ENCODE data around the gene MMAB.

DNA sequence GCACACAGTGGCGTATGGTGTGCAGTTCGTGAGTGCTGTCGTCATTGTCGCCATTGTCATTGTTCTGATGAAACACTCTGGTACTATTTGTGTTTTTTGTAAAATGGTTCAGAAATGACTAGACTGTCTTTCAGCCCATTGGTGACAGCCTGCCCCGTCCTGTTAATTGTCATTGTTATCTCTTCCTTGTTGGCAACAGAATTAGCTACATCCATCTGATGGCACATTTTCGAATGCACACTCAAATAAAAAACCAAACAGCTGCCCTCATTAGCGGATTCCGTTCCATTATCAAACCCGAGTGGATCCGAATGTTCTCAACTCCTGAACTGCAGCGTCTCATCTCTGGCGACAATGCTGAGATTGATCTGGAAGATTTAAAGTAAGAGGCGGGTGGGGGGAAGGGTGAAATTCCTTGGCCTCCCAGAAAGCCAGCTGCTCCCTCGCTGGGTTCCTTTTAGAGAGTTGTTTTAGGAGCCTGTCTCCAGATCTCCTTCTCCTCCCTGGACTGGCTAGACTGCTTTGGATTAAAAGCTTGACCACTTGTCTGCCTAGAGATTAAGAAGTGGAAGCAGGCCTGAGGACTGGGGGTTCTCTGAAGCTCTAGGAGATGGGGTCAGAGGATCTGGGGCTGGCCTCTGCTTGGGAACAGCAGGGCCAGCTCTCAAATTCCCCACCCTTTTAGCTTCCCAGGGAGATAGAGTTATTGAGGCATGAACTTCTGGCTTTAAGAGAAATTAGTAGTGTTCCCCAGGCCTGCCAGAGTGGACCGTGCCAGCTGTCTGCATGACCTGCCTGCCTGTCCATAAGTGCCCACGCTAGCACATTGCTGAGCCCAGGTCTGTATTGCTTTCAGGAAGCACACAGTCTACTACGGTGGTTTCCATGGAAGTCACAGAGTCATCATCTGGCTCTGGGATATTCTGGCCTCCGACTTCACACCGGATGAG lies 43.3 kb downstream of the MMAB start:
- TF ChIP-seq POLR2A (IDR thresholded peaks at IDR 0.05; ENCODE audit: low read depth, low read length) (no peak), TAF1 (IDR thresholded peaks at IDR 0.05; ENCODE audit: low read depth, low read length) (no peak), POLR2AphosphoS5 (IDR thresholded peaks at IDR 0.05; ENCODE audit: low read depth, low read length) (no peak)

Measured in GM12891 (cell line).